ENCODE measurements around the gene CACNB3. TPM values are rescaled to one million over a fixed set of nuclear protein-coding genes. Genes with fewer than 3 reads are reported as not detected.
A peak's percentile ranks its signal among the peaks of the same experiment; 100 is the strongest.

CACNB3 gene
- total and polyA plus RNA-seq, 2 of the 13 experiments (the other 11 are each of a cell fraction or from before 2014, with no cell fraction given), result 0.29 to 0.54 TPM

GRCh38 chr12:48788524-48788853, 29.8 kb upstream of the CACNB3 start (continued):
- TF ChIP-seq ZBTB39 (CRISPR knock-in tag; IDR thresholded peaks at IDR 0.05) (no peak), HMGXB4 (CRISPR knock-in tag; IDR thresholded peaks at IDR 0.05; ENCODE audit: borderline replicate concordance in 1 of 2, low read depth in 1 of 2) (0 out of 4 replicates have a peak, but pooled peaks of 1 of the 2 experiments have one; percentile 24), REST (IDR thresholded peaks at IDR 0.05; ENCODE audit: borderline replicate concordance in 1 of 2, low read depth in 1 of 2, low read length in 2 of 2) (no peak), SKIL (CRISPR knock-in tag; IDR thresholded peaks at IDR 0.05; ENCODE audit: borderline replicate concordance) (no peak), ZNF225 (CRISPR knock-in tag; IDR thresholded peaks at IDR 0.05) (no peak), PRPF4 (IDR thresholded peaks at IDR 0.05; ENCODE audit: low read depth, low read length, poor library complexity, severe bottlenecking) (no peak), ZNF276 (CRISPR knock-in tag; IDR thresholded peaks at IDR 0.05; ENCODE audit: low read depth) (no peak), DNMT3B (CRISPR knock-in tag; conservative IDR thresholded peaks at IDR 0.05) (no peak), BCLAF1 (IDR thresholded peaks at IDR 0.05) (no peak), SIN3B (IDR thresholded peaks at IDR 0.05; ENCODE audit: low read length) (no peak), PAX8 (CRISPR knock-in tag; IDR thresholded peaks at IDR 0.05; ENCODE audit: borderline replicate concordance) (no peak), MTF2 (CRISPR knock-in tag; IDR thresholded peaks at IDR 0.05; ENCODE audit: borderline replicate concordance) (no peak), GPN1 (CRISPR knock-in tag; IDR thresholded peaks at IDR 0.05; ENCODE audit: borderline replicate concordance) (no peak), MXI1 (IDR thresholded peaks at IDR 0.05; ENCODE audit: borderline replicate concordance, low read depth, low read length) (no peak)
